OCI-LY3 (cell line): ENCODE data around the gene CTDP1.

Experiments
- CTCF ChIP-seq: fragments of 200-600, 300-600 bp; sonication (generic); IDR thresholded peaks from 2 replicates; pipeline ENCODE4 v1.5.1; 2014; ENCODE audit warnings: antibody characterized with exemption, low read length, low read depth
- EZH2phosphoT487 ChIP-seq: fragments of 200-600 bp; shearing (Covaris generic); IDR thresholded peaks from 2 replicates; pipeline ENCODE4 v1.6.1; 2018; ENCODE audit warnings: antibody characterized with exemption, mixed run types, low read depth

GRCh38 chr18:79774111-79774510, 94.5 kb downstream of the CTDP1 start:
- TF ChIP-seq CTCF = no peak
- no peak for TF ChIP-seq EZH2phosphoT487
